A673 (cell line): ENCODE measurements around the gene NUMA1. TPM values are rescaled to one million over a fixed set of nuclear protein-coding genes. Genes with fewer than 3 reads are reported as not detected.

Source experiments
- BruUV-seq: library from RNA; stranded (reverse); fragments of 400-500 nt; replicated peaks from 2 replicates; lab custom pipeline; 2021; lab: Mats Ljungman, UMichigan
- CTCF ChIA-PET: fragments of 300-600 bp; sonication (Branson Sonifier 250); formaldehyde crosslinking; loops from one replicate; lab custom pipeline; 2022; ENCODE audit warnings: antibody characterized with exemption; lab: Charles Lee
- POLR2A ChIA-PET: fragments of 300-600 bp; sonication (Branson Sonifier 250); formaldehyde crosslinking; loops from one replicate; lab custom pipeline; 2022; ENCODE audit warnings: antibody characterized with exemption; ENCODE audit not compliant: low non-redundant PET; lab: Charles Lee
- DNase-seq: peaks from one replicate; pipeline ENCODE4 v3.0.0-alpha.2; 2015; ENCODE audit warnings: low spot score
- H3K27ac ChIP-seq: fragments of 200-600 bp; sonication (generic); 2 replicates; pipeline ENCODE4 v1.5.1; 2016; ENCODE audit warnings: mixed run types, low read depth, mild to moderate bottlenecking, mixed read lengths, antibody characterized with exemption, low read length; ENCODE audit not compliant: poor library complexity, severe bottlenecking
- H3K27me3 ChIP-seq: fragments of 200-600 bp; sonication (generic); replicated peaks from 2 replicates; pipeline ENCODE4 v1.6.1; 2017; ENCODE audit warnings: mixed run types, low read depth, mild to moderate bottlenecking, mixed read lengths, antibody characterized with exemption, low read length; ENCODE audit not compliant: insufficient read depth, poor library complexity
- H3K36me3 ChIP-seq: fragments of 200-600 bp; sonication (generic); 2 replicates; pipeline ENCODE4 v1.6.1; 2016; ENCODE audit warnings: mixed run types, mild to moderate bottlenecking, mixed read lengths, antibody characterized with exemption, low read length; ENCODE audit not compliant: insufficient read depth, poor library complexity, severe bottlenecking
- H3K4me1 ChIP-seq: fragments of 200-600 bp; sonication (generic); 2 replicates; pipeline ENCODE4 v1.6.1; 2017; ENCODE audit warnings: mixed run types, mild to moderate bottlenecking, mixed read lengths, antibody characterized with exemption, low read length; ENCODE audit not compliant: insufficient read depth, poor library complexity, severe bottlenecking
- H3K4me3 ChIP-seq: fragments of 200-600 bp; sonication (generic); 2 replicates; pipeline ENCODE4 v1.5.1; 2016; ENCODE audit warnings: low read depth, mixed run types, mild to moderate bottlenecking, mixed read lengths, low read length; ENCODE audit not compliant: poor library complexity, severe bottlenecking
- H3K9me3 ChIP-seq: fragments of 200-600 bp; sonication (generic); 2 replicates; pipeline ENCODE4 v1.6.1; 2016; ENCODE audit warnings: mixed run types, low read depth, mild to moderate bottlenecking, mixed read lengths, antibody characterized with exemption, low read length; ENCODE audit not compliant: poor library complexity, severe bottlenecking
- CTCF ChIP-seq: fragments of 300-800, 200-600 bp; sonication (generic); conservative IDR thresholded peaks from 2 replicates; pipeline ENCODE4 v1.5.1; 2017; ENCODE audit warnings: low read depth, mild to moderate bottlenecking, antibody characterized with exemption, low read length, moderate library complexity, mixed read lengths
- EZH2 ChIP-seq: fragments of 200-600 bp; sonication (generic); IDR thresholded peaks from 2 replicates; pipeline ENCODE4 v1.6.1; 2017; ENCODE audit warnings: borderline replicate concordance, low read depth, mild to moderate bottlenecking, mixed read lengths, antibody characterized with exemption, low read length; ENCODE audit not compliant: poor library complexity, severe bottlenecking
- intact Hi-C: fragments of 100-400 bp; cut with micrococcal nuclease; formaldehyde crosslinking; loops from one replicate; pipeline ENCODE4 v1.10.0; 2022; ENCODE audit not compliant: unreplicated experiment
- total RNA-seq: library from RNA; stranded (reverse); gene quantifications from 2 replicates; pipeline ENCODE4 v1.2.3, GENCODE V29; 2021

NUMA1 gene
- total RNA-seq, 1 experiment from 2014 or later: 216 TPM

GRCh38 chr11:72012897-72013721, 67.2 kb downstream of the NUMA1 start:
- no peak overlapping the region for H3K27ac ChIP-seq
- no peaks in the 10 kb centered on the region for H3K4me1 ChIP-seq
- ChIA-PET CTCF (interaction anchor here (1.1 to 1.6 kb wide), 2 partner anchors 12 to 20 kb away, joined by 3 to 4 read pairs; no protein-coding TSS in a partner anchor), POLR2A (no interaction called here)
- TF ChIP-seq CTCF (no peak), EZH2 (no peak)
- H3K27me3 ChIP-seq: no peaks in the 10 kb centered on the region
- intact Hi-C loops: no loop called here
- H3K4me3 ChIP-seq: no peak overlapping the region
- no TSS peak for BruUV-seq
- H3K36me3 ChIP-seq: peaks cover 98% of the 10 kb centered on the region
- no peak for DNase-seq
- no peaks in the 10 kb centered on the region for H3K9me3 ChIP-seq

GRCh38 chr11:72012091-72012630, 68.2 kb downstream of the NUMA1 start:
- BruUV-seq: no TSS peak
- POLR2A ChIA-PET: no interaction called here
- DNase-seq: no peak
- no peak overlapping the region for H3K4me3 ChIP-seq
- H3K27me3 ChIP-seq: no peaks in the 10 kb centered on the region
- intact Hi-C loops: no loop called here
- H3K9me3 ChIP-seq: no peaks in the 10 kb centered on the region
- H3K4me1 ChIP-seq: no peaks in the 10 kb centered on the region
- TF ChIP-seq EZH2: no peak
- no peak for TF ChIP-seq CTCF
- no peak overlapping the region for H3K27ac ChIP-seq
- H3K36me3 ChIP-seq: peaks cover 98% of the 10 kb centered on the region
- CTCF ChIA-PET: interaction anchor here (1.6 kb wide), 1 partner anchor 13 kb away, joined by 4 read pairs; no protein-coding TSS in a partner anchor

GRCh38 chr11:72010529-72011233, 69.7 kb downstream of the NUMA1 start:
- ChIA-PET POLR2A (no interaction called here), CTCF (interaction anchor here (0.6 kb wide), 1 partner anchor 211 kb away, joined by 3 read pairs; no protein-coding TSS in a partner anchor)
- Histone ChIP-seq H3K4me1 (no peaks in the 10 kb centered on the region), H3K27me3 (no peaks in the 10 kb centered on the region), H3K4me3 (no peak overlapping the region), H3K9me3 (no peaks in the 10 kb centered on the region), H3K36me3 (peaks cover 98% of the 10 kb centered on the region), H3K27ac (no peak overlapping the region)
- no TSS peak for BruUV-seq
- intact Hi-C loops: no loop called here
- TF ChIP-seq EZH2 (no peak), CTCF (no peak)
- no peak for DNase-seq
